ENCODE results near the gene BUD31.

- TF ChIP-seq, protein P1, sequence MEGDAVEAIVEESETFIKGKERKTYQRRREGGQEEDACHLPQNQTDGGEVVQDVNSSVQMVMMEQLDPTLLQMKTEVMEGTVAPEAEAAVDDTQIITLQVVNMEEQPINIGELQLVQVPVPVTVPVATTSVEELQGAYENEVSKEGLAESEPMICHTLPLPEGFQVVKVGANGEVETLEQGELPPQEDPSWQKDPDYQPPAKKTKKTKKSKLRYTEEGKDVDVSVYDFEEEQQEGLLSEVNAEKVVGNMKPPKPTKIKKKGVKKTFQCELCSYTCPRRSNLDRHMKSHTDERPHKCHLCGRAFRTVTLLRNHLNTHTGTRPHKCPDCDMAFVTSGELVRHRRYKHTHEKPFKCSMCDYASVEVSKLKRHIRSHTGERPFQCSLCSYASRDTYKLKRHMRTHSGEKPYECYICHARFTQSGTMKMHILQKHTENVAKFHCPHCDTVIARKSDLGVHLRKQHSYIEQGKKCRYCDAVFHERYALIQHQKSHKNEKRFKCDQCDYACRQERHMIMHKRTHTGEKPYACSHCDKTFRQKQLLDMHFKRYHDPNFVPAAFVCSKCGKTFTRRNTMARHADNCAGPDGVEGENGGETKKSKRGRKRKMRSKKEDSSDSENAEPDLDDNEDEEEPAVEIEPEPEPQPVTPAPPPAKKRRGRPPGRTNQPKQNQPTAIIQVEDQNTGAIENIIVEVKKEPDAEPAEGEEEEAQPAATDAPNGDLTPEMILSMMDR (IDR thresholded peaks at IDR 0.05; ENCODE audit: insufficient read depth, low read length, poor library complexity, severe bottlenecking), result no peak
- no peak for TF ChIP-seq EZH2phosphoT487 (conservative IDR thresholded peaks at IDR 0.05; ENCODE audit: low read length)
These were observed 36.3 kb upstream of the BUD31 start for GRCh38 chr7:99372275-99373090.

All from SU-DHL-6 (cell line).